Measurements from ENCODE around the gene SPATA13.

Gene SPATA13

DNA sequence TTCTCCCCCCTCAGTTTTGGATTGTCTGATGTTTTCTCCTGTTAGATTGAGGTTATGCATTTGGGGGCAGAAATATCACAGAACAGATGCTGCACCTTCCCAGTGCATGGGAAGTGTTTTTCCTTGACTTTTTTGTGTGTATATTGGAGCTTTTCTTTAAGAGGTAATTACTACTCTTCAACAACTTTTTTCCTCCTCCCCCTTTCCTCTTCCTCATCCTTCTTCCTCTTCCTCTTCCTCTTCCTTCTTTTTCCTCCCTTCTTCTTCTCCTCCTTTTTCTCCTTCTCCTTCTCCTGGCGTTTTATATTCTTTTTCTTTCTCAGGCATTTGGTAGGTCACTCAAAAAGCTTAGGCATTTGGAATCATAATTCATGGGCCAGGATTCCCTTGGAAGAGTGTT, 18.1 kb upstream of the SPATA13 start:
- DNase-seq: no peak

DNA sequence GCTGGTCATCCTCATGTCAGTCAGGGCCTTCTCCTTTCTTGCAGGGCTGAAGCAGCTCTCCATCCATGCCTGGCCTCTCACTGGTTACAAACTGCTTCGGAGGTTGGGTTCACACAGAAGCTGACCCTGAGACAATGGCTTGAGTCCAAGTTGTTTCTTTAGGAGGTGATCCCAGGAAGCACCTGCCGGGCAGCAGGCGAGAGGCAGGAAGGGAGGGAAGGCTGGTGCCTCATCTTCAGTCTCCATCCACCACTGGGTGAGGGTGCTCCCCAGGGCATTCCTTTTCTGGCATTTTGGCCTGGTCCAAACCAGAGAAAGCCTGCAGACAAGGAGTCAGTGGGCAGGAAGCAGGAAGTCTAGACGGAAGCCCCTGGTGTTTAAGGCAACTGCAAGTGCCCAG, 17.6 kb upstream of the SPATA13 start:
- no peak for DNase-seq

GRCh38 chr13:24145240-24145639, 15.3 kb upstream of the SPATA13 start:
- no peak for DNase-seq

DNA sequence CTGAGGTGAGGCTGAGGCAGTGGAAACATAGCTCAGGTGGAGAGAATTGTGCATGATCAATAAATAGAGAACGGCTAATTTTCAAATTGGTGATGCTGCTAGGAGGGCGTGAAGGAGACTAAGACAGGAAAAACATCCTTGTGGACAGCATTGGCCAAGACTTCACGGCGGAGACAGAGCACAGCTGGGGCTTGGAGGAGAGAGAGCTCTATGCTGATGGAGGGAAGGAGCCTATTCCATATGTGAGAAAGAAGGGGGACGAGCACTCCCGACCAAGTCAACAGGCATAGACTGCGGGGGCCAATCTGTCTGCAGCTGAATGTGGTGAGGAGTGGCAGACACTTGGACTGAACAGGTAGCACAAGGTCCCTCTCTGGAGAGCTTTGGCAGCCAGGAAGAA, 14.8 kb upstream of the SPATA13 start:
- no peak for DNase-seq

- no peak for DNase-seq
Observed at GRCh38 chr13:24146961-24147569, 13.5 kb upstream of the SPATA13 start.

- no peak for DNase-seq
Observed at GRCh38 chr13:24147570-24147963, 13.0 kb upstream of the SPATA13 start.

DNA sequence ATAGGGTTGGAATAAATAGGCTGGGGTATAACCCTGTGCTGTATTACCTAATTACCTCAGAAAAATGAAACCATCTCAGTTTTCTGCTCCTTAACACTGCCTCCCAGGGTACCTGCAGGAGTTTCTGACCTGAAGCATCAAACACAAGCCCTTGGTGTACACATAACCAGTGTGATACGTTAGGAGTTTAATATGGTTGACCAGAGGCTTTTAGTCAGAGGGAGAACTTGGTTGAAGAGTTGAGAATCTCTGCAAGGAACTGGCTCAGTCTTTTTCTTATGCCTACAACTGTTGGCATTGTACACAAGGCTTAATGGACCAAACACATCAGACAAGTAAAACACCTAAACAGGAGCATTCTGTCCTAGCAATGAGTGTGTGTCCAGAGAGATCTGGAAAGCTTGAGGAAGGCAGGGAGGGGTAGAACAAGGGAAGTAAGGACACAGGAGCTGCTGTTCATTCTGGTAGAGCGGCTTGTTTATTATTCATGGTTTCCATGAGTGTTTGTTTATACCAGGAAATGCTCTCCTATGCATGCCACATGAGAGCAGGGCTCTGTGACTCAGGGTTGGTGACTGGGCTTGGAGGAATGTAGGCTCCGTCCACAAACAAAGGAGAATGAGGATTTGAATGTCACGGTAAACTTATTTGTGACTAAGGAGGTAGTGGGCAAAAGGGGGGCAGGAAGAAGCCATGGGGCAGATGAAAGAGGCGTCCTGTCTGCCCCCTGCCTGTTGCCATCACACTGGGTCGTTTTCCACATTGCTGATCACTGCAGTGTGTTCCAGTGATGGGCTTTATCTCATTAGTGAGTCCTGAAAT, 11.9 kb upstream of the SPATA13 start:
- no peak for DNase-seq

DNA sequence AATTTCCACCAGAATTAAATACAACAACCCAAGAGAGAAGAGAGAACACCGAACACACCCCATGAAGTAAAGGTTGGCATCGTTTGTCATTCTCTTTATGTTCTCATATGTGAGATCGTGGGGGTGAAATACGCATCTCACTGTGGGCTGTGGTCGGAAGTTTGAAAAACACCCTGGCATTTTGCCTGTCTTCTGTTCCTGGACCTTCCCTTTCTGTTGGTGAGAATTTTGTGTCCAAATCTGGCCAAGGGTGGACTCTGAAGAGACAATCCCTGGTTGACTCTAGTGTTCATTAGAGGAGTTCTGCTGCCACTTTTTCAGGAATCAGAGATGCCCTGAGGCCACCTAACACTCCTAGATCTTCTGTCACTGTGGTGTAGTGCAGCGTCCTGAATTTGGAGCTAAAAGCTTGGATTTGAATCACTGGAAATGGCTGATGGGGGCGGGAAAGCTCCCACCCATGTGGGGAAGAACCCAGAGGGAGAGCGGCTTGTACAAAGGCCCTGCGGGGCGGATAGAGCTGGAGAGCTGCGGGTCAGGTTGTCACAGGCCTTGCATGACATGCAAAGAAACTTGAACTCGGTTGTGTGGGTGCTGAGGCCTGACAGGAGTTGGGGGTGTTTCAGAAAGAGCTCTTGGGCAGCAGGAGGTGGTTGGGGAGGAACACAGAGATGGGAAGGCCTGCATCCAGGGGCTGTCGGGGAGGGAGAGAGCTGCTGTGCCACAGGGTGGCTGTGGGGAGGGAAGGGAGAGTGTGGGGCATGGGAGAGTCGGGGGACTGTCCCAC, 11.1 kb upstream of the SPATA13 start:
- DNase-seq: no peak

GRCh38 chr13:24150572-24150971, 9.9 kb upstream of the SPATA13 start:
- DNase-seq: no peak

- no peak for DNase-seq
Observed at GRCh38 chr13:24151864-24152263, 8.7 kb upstream of the SPATA13 start.

GRCh38 chr13:24152292-24153214, 8.0 kb upstream of the SPATA13 start:
- DNase-seq: no peak

- DNase-seq: no peak
Observed at GRCh38 chr13:24153347-24153746, 7.2 kb upstream of the SPATA13 start.

- no peak for DNase-seq
Observed at GRCh38 chr13:24153979-24154701, 6.4 kb upstream of the SPATA13 start.

- DNase-seq: no peak
Observed at GRCh38 chr13:24159357-24159756, 1.2 kb upstream of the SPATA13 start.

GRCh38 chr13:24161010-24161775, 673 bp downstream of the SPATA13 start:
- peak; percentile 28 for DNase-seq

- no peak for DNase-seq
Observed at GRCh38 chr13:24161980-24162525, 1.5 kb downstream of the SPATA13 start.

- DNase-seq: no peak
Observed at GRCh38 chr13:24162604-24163003, 2.1 kb downstream of the SPATA13 start.

- DNase-seq: no peak
Observed at GRCh38 chr13:24165746-24166145, 5.2 kb downstream of the SPATA13 start.

- no peak for DNase-seq
Observed at GRCh38 chr13:24166561-24166960, 6.0 kb downstream of the SPATA13 start.

GRCh38 chr13:24167666-24168391, 7.3 kb downstream of the SPATA13 start:
- DNase-seq: no peak
